Vagina (tissue), 2 donors: Measurements from ENCODE around the gene LHFPL3. TPM values are rescaled to one million over a fixed set of nuclear protein-coding genes. Genes with fewer than 3 reads are reported as not detected.

Source experiments
- DNase-seq, 2 donors: peaks; one replicate each; pipeline ENCODE4 v3.0.0-alpha.2; 2017; ENCODE audit errors: extremely low spot score in 2 of 2
- H3K27ac ChIP-seq: fragments of 200-600 bp; sonication (generic); one replicate; pipeline ENCODE4 v1.5.1; 2019
- H3K27me3 ChIP-seq: fragments of 200-600 bp; sonication (generic); one replicate; pipeline ENCODE4 v1.5.1; 2019
- H3K36me3 ChIP-seq, 2 donors: fragments of 200-600 bp; sonication (generic); one replicate each; pipeline ENCODE4 v1.5.1; 2017 to 2019
- H3K4me1 ChIP-seq: fragments of 200-600 bp; sonication (generic); one replicate; pipeline ENCODE4 v1.5.1; 2019
- H3K4me3 ChIP-seq, 2 donors: fragments of 200-600 bp; sonication (generic); 1 replicate in 1 of 2; 2 replicates in 1 of 2; pipeline ENCODE4 v1.5.1; 2016 to 2019
- H3K9me3 ChIP-seq: fragments of 200-600 bp; sonication (generic); one replicate; pipeline ENCODE4 v1.5.1; 2019
- POLR2A ChIP-seq, 2 donors: fragments of 450-650 bp; IDR thresholded peaks; one replicate each; pipeline ENCODE4 v1.6.1; 2017; ENCODE audit warnings: antibody characterized with exemption in 2 of 2, mild to moderate bottlenecking in 2 of 2, moderate library complexity in 2 of 2
- POLR2AphosphoS5 ChIP-seq, 2 donors: sonication (generic); formaldehyde crosslinking; IDR thresholded peaks; one replicate each; pipeline ENCODE4 v1.9.0; 2017; ENCODE audit warnings: antibody characterized with exemption in 2 of 2, mild to moderate bottlenecking in 2 of 2, low read depth in 1 of 2; ENCODE audit not compliant: insufficient read depth in 1 of 2
- intact Hi-C: fragments of 100-400 bp; cut with DNase I; formaldehyde crosslinking; loops from one replicate; pipeline ENCODE4 v1.15.1; 2023
- total RNA-seq: library from RNA; depleted of rRNA; stranded (reverse); fragments of >200 nt; gene quantifications from one replicate; pipeline ENCODE4 v1.2.3, GENCODE V29; 2016
- TF ChIP-seq, protein P1 (sequence below), 3 experiments: fragments of 450-650 bp in 2 of 3; fragments of 200-600 bp in 1 of 3; sonication (generic) in 1 of 3; IDR thresholded peaks; one replicate each; pipeline ENCODE4 v1.5.1; 2017 to 2019; ENCODE audit warnings: antibody characterized with exemption in 3 of 3, mild to moderate bottlenecking in 2 of 3, moderate library complexity in 2 of 3

Gene LHFPL3
- total RNA-seq, 1 donor from 2014 or later = not detected

- no peak overlapping the region for H3K27ac ChIP-seq
- TF ChIP-seq POLR2A (IDR thresholded peaks at IDR 0.05) (no peak), POLR2AphosphoS5 (IDR thresholded peaks at IDR 0.05; ENCODE audit: insufficient read depth in 1 of 2, low read depth in 1 of 2) (no peak)
- TF ChIP-seq, protein P1, sequence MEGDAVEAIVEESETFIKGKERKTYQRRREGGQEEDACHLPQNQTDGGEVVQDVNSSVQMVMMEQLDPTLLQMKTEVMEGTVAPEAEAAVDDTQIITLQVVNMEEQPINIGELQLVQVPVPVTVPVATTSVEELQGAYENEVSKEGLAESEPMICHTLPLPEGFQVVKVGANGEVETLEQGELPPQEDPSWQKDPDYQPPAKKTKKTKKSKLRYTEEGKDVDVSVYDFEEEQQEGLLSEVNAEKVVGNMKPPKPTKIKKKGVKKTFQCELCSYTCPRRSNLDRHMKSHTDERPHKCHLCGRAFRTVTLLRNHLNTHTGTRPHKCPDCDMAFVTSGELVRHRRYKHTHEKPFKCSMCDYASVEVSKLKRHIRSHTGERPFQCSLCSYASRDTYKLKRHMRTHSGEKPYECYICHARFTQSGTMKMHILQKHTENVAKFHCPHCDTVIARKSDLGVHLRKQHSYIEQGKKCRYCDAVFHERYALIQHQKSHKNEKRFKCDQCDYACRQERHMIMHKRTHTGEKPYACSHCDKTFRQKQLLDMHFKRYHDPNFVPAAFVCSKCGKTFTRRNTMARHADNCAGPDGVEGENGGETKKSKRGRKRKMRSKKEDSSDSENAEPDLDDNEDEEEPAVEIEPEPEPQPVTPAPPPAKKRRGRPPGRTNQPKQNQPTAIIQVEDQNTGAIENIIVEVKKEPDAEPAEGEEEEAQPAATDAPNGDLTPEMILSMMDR (IDR thresholded peaks at IDR 0.05) = no peak
- no peak for DNase-seq
- H3K36me3 ChIP-seq = no peaks in the 10 kb centered on the region
- no peaks in the 10 kb centered on the region for H3K9me3 ChIP-seq
- H3K4me3 ChIP-seq = no peak overlapping the region
- intact Hi-C loops = no loop called here
- no peaks in the 10 kb centered on the region for H3K27me3 ChIP-seq
- H3K4me1 ChIP-seq = no peaks in the 10 kb centered on the region
These were observed 38.0 kb downstream of the LHFPL3 start for GRCh38 chr7:104366390-104366789.

GRCh38 chr7:104367926-104368325 is 39.5 kb downstream of the LHFPL3 start:
- no peaks in the 10 kb centered on the region for H3K9me3 ChIP-seq
- no peak for DNase-seq
- H3K27ac ChIP-seq = no peak overlapping the region
- no peaks in the 10 kb centered on the region for H3K4me1 ChIP-seq
- no peaks in the 10 kb centered on the region for H3K27me3 ChIP-seq
- TF ChIP-seq POLR2A (IDR thresholded peaks at IDR 0.05) (no peak), POLR2AphosphoS5 (IDR thresholded peaks at IDR 0.05; ENCODE audit: insufficient read depth in 1 of 2, low read depth in 1 of 2) (no peak)
- TF ChIP-seq, protein P1 (IDR thresholded peaks at IDR 0.05) = no peak
- no peak overlapping the region for H3K4me3 ChIP-seq
- H3K36me3 ChIP-seq = no peaks in the 10 kb centered on the region
- intact Hi-C loops = no loop called here

DNA sequence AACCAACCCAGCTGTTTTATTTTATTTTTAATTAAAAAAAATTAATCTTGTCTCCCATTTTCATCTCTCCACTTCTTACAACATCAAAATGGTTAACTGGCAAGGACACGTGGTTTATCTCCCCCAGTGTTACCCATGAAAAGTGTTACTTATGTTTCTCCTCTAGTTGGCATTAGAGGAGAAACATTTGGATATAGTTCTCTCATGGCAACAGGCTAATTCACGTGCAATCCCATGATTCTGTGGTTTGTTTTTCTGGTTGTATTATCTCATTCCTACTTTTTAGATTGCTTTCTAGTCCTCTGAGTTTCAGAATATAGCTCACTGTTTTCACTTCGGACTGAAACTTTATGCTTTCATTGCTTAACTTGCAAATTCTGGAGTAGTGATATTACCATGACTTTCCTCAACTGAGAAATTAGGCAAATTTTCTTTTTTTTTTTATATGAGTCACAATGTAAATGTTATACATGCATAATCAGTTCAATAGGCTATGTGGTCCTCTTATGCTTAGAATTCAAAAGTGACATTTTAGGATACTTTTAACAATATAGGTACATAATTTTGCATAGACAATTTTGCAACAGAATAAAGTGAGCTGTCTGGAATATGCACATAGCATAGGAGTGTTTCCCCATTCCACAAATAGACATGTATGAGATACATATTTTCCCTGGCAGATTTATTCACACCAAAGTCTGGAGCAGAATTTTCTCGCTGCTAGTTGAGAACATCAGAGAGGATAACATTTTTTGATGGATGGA is 43.0 kb downstream of the LHFPL3 start:
- Histone ChIP-seq H3K36me3 (no peaks in the 10 kb centered on the region), H3K27me3 (no peaks in the 10 kb centered on the region), H3K27ac (no peak overlapping the region), H3K4me3 (no peak overlapping the region), H3K9me3 (no peaks in the 10 kb centered on the region), H3K4me1 (no peaks in the 10 kb centered on the region)
- TF ChIP-seq POLR2A (IDR thresholded peaks at IDR 0.05) = no peak
- no peak for TF ChIP-seq POLR2AphosphoS5 (IDR thresholded peaks at IDR 0.05; ENCODE audit: insufficient read depth in 1 of 2, low read depth in 1 of 2)
- TF ChIP-seq, protein P1 (IDR thresholded peaks at IDR 0.05) = no peak
- DNase-seq = no peak
- intact Hi-C loops = no loop called here

DNA sequence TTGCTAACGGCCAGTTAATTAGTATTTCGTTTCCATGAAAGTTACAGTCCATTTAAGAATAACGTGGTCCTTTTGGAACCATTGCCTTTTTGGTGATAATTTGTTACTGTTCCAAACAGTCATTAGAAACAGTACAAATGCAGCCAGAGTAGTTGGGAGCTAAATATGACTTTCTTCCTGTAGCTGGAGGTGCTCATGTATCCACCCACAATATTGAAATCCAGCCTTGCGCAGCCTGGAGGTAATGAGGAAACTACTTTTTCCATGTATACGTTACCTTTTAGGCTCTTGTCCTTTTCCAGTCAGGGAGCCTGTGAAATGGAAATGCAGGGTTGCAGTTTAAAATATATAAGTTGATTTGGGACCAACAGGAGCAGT is 43.6 kb downstream of the LHFPL3 start:
- H3K4me3 ChIP-seq = no peak overlapping the region

GRCh38 chr7:104382616-104383015 is 54.2 kb downstream of the LHFPL3 start:
- H3K4me1 ChIP-seq = no peaks in the 10 kb centered on the region
- H3K27ac ChIP-seq = no peak overlapping the region
- no peaks in the 10 kb centered on the region for H3K36me3 ChIP-seq
- DNase-seq = no peak
- no peaks in the 10 kb centered on the region for H3K9me3 ChIP-seq
- H3K4me3 ChIP-seq = no peak overlapping the region
- intact Hi-C loops = no loop called here
- no peaks in the 10 kb centered on the region for H3K27me3 ChIP-seq
- TF ChIP-seq POLR2A (IDR thresholded peaks at IDR 0.05) = no peak
- TF ChIP-seq POLR2AphosphoS5 (IDR thresholded peaks at IDR 0.05; ENCODE audit: insufficient read depth in 1 of 2, low read depth in 1 of 2) = no peak
- TF ChIP-seq, protein P1 (IDR thresholded peaks at IDR 0.05) = no peak

More for the DNA sequence above, 43.6 kb downstream of the LHFPL3 start:
- no peaks in the 10 kb centered on the region for H3K4me1 ChIP-seq
- DNase-seq = no peak
- no peaks in the 10 kb centered on the region for H3K36me3 ChIP-seq
- no peaks in the 10 kb centered on the region for H3K27me3 ChIP-seq
- intact Hi-C loops = no loop called here
- H3K27ac ChIP-seq = no peak overlapping the region
- TF ChIP-seq, protein P1 (IDR thresholded peaks at IDR 0.05) = no peak
- TF ChIP-seq POLR2AphosphoS5 (IDR thresholded peaks at IDR 0.05; ENCODE audit: insufficient read depth in 1 of 2, low read depth in 1 of 2) = no peak
- TF ChIP-seq POLR2A (IDR thresholded peaks at IDR 0.05) = no peak
- no peaks in the 10 kb centered on the region for H3K9me3 ChIP-seq
